GM12892 (cell line): ENCODE results near the gene EXD2.

Source experiments
- POLR2A ChIP-seq: IDR thresholded peaks from 2 replicates; pipeline ENCODE4 v1.6.1; 2011; ENCODE audit warnings: low read depth, low read length, control low read depth
- POLR2AphosphoS5 ChIP-seq: IDR thresholded peaks from 2 replicates; pipeline ENCODE4 v1.6.1; 2011; ENCODE audit warnings: low read depth, low read length, control low read depth

DNA sequence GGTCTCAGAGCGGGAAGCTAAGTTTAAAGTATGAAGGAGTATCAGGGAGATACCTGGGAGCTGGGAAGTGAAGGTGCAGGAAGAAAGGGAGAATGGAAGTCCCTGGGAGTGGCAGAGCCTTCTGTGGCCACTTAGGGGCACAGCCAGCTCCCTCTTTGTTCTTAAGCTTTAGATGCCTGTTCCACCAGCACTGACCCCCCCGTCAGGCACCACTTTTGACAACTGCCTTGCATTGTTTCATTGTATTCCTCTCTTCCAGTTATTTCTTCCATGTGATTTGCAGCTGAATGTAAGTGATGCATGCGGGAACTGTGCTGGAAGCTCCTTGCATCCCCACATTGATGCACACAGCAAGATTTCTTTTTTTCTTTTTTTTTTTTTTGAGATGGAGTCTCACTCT is 71.2 kb downstream of the EXD2 start:
- TF ChIP-seq POLR2A (no peak), POLR2AphosphoS5 (no peak)
